GM13977 (cell line): ENCODE results near the gene MGRN1.
A peak's percentile ranks its signal among the peaks of the same experiment; 100 is the strongest.
"Not testable (repeated sequence)": the region's sequence is repeated elsewhere in the genome, so short reads cannot be mapped to it uniquely, and the experiment has no call there.

Source experiments
- DNase-seq: peaks from one replicate; pipeline ENCODE4 v3.0.0; 2012; ENCODE audit warnings: low spot score
- in situ Hi-C: fragments of 300-500 bp; cut with MboI; formaldehyde crosslinking; loops from one replicate; pipeline ENCODE4 v1.12.0; 2022; ENCODE audit warnings: low sequenced_read_pairs, low pct_unique_long_range_greater_than_20kb, mixed read lengths, inconsistent platforms; ENCODE audit not compliant: unreplicated experiment
- TF ChIP-seq, protein P1 (sequence below): IDR thresholded peaks from 2 replicates; pipeline ENCODE4 v1.5.1; 2012; ENCODE audit warnings: mild to moderate bottlenecking, control low read depth; ENCODE audit not compliant: insufficient read depth; ENCODE audit errors: extremely low read depth, missing control alignments

Gene MGRN1

DNA sequence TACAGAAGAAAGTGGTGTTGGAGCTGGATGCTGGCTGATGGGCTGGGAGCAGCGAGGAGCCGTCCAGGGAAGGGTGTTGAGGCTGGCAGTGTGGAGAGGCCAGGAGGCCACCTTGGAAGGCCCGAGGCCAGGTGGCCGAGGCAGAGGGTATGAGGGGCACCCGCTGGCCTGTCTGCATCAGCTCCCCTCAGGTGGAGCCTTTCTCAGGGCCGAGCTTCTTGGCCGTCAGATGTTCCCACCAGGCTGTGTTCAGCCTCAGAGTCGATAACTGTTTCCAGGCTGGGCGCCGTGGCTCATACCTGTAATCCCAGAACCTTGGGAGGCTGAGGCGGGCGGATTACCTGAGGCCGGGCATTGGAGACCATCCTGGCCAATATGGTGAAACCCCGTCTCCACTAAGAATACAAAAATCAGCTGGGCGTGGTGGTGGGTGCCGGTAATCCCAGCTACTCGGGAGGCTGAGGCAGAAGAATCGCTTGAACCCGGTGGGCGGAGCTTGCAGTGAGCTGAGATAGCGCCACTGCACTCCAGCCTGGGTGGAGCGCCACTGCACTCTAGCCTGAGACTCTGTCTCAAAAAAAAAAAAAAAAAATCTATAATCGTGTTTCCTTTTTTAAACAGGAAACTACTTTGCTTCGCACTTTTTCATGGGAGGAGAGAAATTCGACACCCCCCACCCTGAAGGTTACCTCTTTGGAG, 25.3 kb downstream of the MGRN1 start:
- TF ChIP-seq, protein P1, sequence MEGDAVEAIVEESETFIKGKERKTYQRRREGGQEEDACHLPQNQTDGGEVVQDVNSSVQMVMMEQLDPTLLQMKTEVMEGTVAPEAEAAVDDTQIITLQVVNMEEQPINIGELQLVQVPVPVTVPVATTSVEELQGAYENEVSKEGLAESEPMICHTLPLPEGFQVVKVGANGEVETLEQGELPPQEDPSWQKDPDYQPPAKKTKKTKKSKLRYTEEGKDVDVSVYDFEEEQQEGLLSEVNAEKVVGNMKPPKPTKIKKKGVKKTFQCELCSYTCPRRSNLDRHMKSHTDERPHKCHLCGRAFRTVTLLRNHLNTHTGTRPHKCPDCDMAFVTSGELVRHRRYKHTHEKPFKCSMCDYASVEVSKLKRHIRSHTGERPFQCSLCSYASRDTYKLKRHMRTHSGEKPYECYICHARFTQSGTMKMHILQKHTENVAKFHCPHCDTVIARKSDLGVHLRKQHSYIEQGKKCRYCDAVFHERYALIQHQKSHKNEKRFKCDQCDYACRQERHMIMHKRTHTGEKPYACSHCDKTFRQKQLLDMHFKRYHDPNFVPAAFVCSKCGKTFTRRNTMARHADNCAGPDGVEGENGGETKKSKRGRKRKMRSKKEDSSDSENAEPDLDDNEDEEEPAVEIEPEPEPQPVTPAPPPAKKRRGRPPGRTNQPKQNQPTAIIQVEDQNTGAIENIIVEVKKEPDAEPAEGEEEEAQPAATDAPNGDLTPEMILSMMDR = no peak
- in situ Hi-C loops = no loop called here
- no peak for DNase-seq

DNA sequence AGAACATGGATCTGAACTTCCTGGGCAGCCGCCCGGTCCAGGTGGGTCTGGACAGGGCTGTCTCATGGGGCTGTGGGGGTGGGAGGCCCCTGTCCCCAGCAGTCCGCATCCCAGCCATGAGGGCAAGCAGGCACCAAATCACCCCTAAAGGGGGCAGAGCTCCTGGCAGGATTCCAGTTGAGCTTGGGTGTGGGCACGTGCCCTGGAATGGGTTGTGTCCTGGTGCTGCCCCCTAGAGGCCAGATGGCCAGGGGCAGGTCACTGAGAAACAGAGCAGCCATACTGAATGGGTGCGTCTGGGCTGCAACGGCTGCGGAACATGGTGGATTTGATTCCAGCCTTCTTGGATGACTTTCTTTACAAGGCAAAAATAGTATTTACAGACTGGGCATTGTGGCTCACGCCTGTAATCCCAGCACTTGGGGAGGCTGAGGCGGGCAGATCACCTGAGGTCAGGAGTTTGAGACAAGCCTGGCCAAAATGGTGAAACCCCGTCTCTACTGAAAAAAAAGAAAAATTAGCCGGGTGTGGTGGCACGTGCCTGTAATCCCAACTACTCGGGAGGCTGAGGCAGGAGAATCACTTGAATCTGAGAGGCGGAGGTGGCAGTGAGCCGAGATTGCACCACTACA, 25.9 kb downstream of the MGRN1 start:
- DNase-seq = peak; percentile 83
- TF ChIP-seq, protein P1 = peak; percentile 85
- in situ Hi-C loops = not testable (repeated sequence)

DNA sequence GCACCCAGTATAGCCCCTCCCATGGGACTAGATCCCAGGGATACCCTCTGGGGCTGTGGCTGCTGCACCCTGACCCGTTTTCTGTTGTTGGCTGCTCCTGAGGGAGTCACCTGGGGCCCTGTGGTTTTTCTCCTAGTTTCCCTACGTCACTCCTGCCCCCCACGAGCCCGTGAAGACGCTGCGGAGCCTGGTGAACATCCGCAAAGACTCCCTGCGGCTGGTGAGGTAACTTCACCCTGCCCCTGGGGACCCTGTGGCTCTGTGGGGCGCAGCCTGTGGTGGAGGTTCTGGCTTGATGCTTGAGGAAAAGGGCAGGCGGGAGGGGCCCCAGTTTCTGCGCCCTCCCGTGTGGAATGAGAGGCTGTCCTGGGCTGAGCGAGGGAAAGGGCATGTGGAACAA, 27.2 kb downstream of the MGRN1 start:
- TF ChIP-seq, protein P1 = no peak
- DNase-seq = no peak
- in situ Hi-C loops = no loop called here

DNA sequence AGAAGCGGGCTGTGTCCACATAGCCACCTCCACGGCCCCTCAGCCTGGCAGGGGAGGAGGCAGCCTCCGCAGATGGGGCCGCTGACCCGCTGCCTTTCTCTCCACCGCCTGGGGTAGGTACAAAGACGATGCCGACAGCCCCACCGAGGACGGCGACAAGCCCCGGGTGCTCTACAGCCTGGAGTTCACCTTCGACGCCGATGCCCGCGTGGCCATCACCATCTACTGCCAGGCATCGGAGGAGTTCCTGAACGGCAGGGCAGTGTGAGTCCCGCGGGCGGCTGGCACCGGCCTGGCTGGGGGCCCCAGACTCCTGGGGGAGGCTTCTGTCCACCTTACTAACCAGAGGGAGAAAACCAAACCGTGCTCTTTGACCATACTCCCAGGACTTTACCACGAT, 27.9 kb downstream of the MGRN1 start:
- TF ChIP-seq, protein P1 = no peak
- in situ Hi-C loops = no loop called here
- DNase-seq = no peak

DNA sequence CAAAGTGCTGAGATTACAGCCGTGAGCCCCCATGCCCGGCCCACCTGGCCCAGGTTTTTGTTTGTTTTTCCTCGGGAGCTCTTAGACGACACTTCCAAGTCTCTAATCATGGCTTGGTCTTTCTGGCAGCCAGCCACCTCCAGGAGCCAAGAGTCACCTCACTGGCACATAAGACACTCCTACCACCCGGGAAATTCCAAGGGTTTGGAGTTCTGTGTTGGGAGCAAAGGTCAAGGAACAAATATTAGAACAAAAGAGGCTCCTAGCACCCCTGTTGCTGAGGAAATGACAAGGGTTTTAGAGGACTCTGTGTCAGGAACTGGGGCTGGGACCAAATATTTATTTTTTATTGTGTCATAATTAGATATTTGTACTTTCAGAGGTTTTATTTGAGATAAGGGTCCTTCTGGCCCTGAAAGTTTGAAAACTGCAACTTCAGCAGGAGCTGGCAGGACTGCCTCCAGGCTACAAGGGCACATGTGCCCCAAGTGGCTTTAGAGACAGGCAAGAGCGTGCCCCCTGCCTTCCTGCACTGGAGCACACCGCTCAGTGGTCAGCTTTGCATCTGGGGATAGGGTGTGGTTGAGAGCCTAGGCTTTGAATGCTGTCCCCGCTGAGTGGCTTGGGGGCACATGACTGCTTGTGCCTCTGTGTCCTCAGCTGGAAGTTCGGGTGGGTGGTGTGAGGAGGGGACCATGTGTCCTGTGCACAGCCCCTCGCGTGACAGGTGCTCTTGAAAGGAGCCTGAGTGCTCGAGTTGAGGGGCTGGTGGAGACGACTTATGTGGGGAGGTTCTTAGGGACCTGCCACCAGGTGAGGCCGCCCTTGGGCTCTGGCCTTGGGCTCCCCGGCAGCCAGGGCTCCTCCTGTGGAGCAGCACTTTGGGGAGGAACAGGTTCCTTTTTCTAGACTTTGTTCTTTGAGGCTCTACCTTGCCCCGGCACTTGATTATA, 29.7 kb downstream of the MGRN1 start:
- TF ChIP-seq, protein P1 = no peak
- in situ Hi-C loops = no loop called here
- DNase-seq = no peak

DNA sequence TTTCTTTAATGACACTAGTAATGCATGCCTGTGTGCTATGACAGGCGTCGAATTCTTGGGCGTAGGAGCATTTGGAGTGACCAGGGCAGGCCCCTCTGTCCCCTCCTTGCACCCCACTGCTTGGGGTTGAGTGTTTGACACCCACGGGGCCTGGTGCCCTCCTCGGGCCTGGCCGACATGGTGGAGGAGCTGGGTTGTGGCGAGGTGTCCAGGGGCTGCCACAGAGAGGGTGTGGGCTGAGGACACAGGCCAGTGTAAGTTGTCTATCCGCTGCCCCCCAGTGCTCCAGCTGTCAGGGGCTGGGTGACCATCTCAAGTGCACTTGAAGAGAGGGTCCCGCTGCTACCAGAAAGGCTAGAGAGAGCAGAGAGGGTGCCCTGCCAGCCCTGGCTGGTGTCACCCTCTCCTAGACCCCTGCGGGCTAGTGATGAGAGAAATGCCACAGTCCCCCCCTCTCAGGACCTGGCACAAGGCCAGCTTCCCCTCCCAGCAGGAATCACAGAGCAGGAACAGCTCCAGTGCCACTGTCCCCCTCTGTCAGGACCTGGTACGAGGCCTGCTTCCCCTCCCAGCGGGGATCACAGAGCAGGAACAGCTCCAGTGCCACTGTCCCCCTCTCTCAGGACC, 30.5 kb downstream of the MGRN1 start:
- no peak for DNase-seq
- in situ Hi-C loops = no loop called here
- TF ChIP-seq, protein P1 = no peak
